Liver (tissue), 9 donors: ENCODE measurements around the gene RUNDC1. TPM values are rescaled to one million over a fixed set of nuclear protein-coding genes. Genes with fewer than 3 reads are reported as not detected.

ENCODE experiments used
- DNase-seq: peaks from one replicate; pipeline ENCODE4 v3.0.0-alpha.2; 2017; ENCODE audit warnings: low spot score
- H3K27ac ChIP-seq, 2 donors: one replicate each; pipeline ENCODE4 v1.7.0; 2013; ENCODE audit warnings: inconsistent platforms in 2 of 2, low read length in 2 of 2, control low read depth in 1 of 2, low read depth in 1 of 2, mild to moderate bottlenecking in 1 of 2
- H3K27me3 ChIP-seq, 4 donors: one replicate each; pipeline versions ENCODE4 v1.6.1 to v1.7.0; 2013; ENCODE audit warnings: low read length in 3 of 4, inconsistent platforms in 1 of 4, mild to moderate bottlenecking in 1 of 4, moderate library complexity in 1 of 4; ENCODE audit not compliant: control insufficient read depth in 4 of 4, insufficient read depth in 4 of 4
- H3K36me3 ChIP-seq, 4 donors: one replicate each; pipeline versions ENCODE4 v1.6.1 to v1.7.0; 2013; ENCODE audit warnings: low read length in 3 of 4, mild to moderate bottlenecking in 3 of 4, low read depth in 1 of 4, moderate library complexity in 1 of 4; ENCODE audit not compliant: control insufficient read depth in 4 of 4, insufficient read depth in 3 of 4
- H3K4me1 ChIP-seq, 4 donors: one replicate each; pipeline versions ENCODE4 v1.6.1 to v1.7.0; 2013; ENCODE audit warnings: low read length in 3 of 4, mild to moderate bottlenecking in 3 of 4, moderate library complexity in 1 of 4; ENCODE audit not compliant: control insufficient read depth in 4 of 4, insufficient read depth in 4 of 4
- H3K4me3 ChIP-seq, 3 donors: one replicate each; pipeline versions ENCODE4 v1.6.1 to v1.7.0; 2013; ENCODE audit warnings: low read length in 3 of 3, control low read depth in 1 of 3, low read depth in 1 of 3, mild to moderate bottlenecking in 1 of 3
- H3K9ac ChIP-seq, 2 donors: one replicate each; pipeline ENCODE4 v1.7.0; 2013; ENCODE audit warnings: low read length in 2 of 2, mild to moderate bottlenecking in 2 of 2, moderate library complexity in 2 of 2, control low read depth in 1 of 2, low read depth in 1 of 2
- H3K9me3 ChIP-seq, 4 donors: one replicate each; pipeline versions ENCODE4 v1.6.1 to v1.7.0; 2013; ENCODE audit warnings: low read length in 3 of 4; ENCODE audit not compliant: control insufficient read depth in 4 of 4
- EGR1 ChIP-seq, 2 donors: IDR thresholded peaks; 2 replicates each; pipeline ENCODE4 v1.6.1; 2016 to 2018; ENCODE audit warnings: antibody characterized with exemption in 2 of 2, low read depth in 2 of 2
- FOXA1 ChIP-seq: IDR thresholded peaks from 2 replicates; pipeline ENCODE4 v1.6.1; 2016; ENCODE audit warnings: antibody characterized with exemption
- FOXA2 ChIP-seq: IDR thresholded peaks from 2 replicates; pipeline ENCODE4 v1.6.1; 2016; ENCODE audit warnings: antibody characterized with exemption
- GABPA ChIP-seq, 2 donors: IDR thresholded peaks in 1 of 2; conservative IDR thresholded peaks in 1 of 2; 2 replicates each; pipeline ENCODE4 v1.6.1; 2016; ENCODE audit warnings: antibody characterized with exemption in 2 of 2, mild to moderate bottlenecking in 1 of 2, moderate library complexity in 1 of 2
- HNF4A ChIP-seq, 2 donors: conservative IDR thresholded peaks; 2 replicates each; pipeline ENCODE4 v1.6.1; 2016; ENCODE audit warnings: antibody characterized with exemption in 2 of 2, mild to moderate bottlenecking in 2 of 2
- HNF4G ChIP-seq: IDR thresholded peaks from 2 replicates; pipeline ENCODE4 v1.6.1; 2016; ENCODE audit warnings: antibody characterized with exemption
- JUND ChIP-seq, 2 donors: IDR thresholded peaks; 2 replicates each; pipeline ENCODE4 v1.6.1; 2016; ENCODE audit warnings: antibody characterized with exemption in 2 of 2
- NR2F2 ChIP-seq: IDR thresholded peaks from 2 replicates; pipeline ENCODE4 v1.6.1; 2016; ENCODE audit warnings: antibody characterized with exemption
- RAD21 ChIP-seq, 2 donors: IDR thresholded peaks; 2 replicates each; pipeline ENCODE4 v1.6.1; 2016; ENCODE audit warnings: antibody characterized with exemption in 2 of 2, mild to moderate bottlenecking in 2 of 2
- RXRA ChIP-seq, 2 donors: IDR thresholded peaks; 2 replicates each; pipeline ENCODE4 v1.6.1; 2017 to 2018; ENCODE audit warnings: antibody characterized with exemption in 2 of 2, mild to moderate bottlenecking in 1 of 2
- SP1 ChIP-seq: IDR thresholded peaks from 2 replicates; pipeline ENCODE4 v1.6.1; 2018; ENCODE audit warnings: antibody characterized with exemption, mild to moderate bottlenecking
- TAF1 ChIP-seq: conservative IDR thresholded peaks from 2 replicates; pipeline ENCODE4 v1.6.1; 2016; ENCODE audit warnings: antibody characterized with exemption, mild to moderate bottlenecking
- YY1 ChIP-seq: IDR thresholded peaks from 2 replicates; pipeline ENCODE4 v1.6.1; 2016; ENCODE audit warnings: antibody characterized with exemption, mild to moderate bottlenecking
- WGBS: extraction: QIAGEN DNeasy Blood & Tissue Kit; methylation state at CpG from one replicate; pipeline ENCODE4 v1.1.7; 2013; 5-methylcytosine and 5-hydroxymethylcytosine counted together
- polyA plus RNA-seq, 2 donors: library from polyadenylated mRNA; stranded (reverse) in 1 of 2; unstranded in 1 of 2; fragments of 200-250 nt in 1 of 2; fragments of >200 nt in 1 of 2; fragmentation: Nextera tagmentation in 1 of 2; extraction: Ambion mirVana in 1 of 2; gene quantifications; one replicate each; pipeline versions ENCODE4 v1.2.1 to v1.2.3, GENCODE V29; 2013 to 2015
- total RNA-seq, 2 donors: library from RNA; depleted of rRNA; stranded (reverse); fragments of >200 nt; gene quantifications; one replicate each; pipeline ENCODE4 v1.2.3, GENCODE V29; 2014
- TF ChIP-seq, protein P1 (sequence below): fragments of 150-350 bp; IDR thresholded peaks from 2 replicates; pipeline ENCODE4 v1.5.1; 2017; ENCODE audit warnings: improper control_type of control experiment, low read depth, low read length; ENCODE audit not compliant: missing input control
- TF ChIP-seq, protein P2 (sequence below): IDR thresholded peaks from 2 replicates; pipeline ENCODE4 v1.6.1; 2016; ENCODE audit warnings: antibody characterized with exemption, mild to moderate bottlenecking
- TF ChIP-seq, protein P3 (sequence below): IDR thresholded peaks from 2 replicates; pipeline ENCODE4 v1.6.1; 2016; ENCODE audit warnings: antibody characterized with exemption
- TF ChIP-seq, protein P4 (sequence below): IDR thresholded peaks from 2 replicates; pipeline ENCODE4 v1.6.1; 2016; ENCODE audit warnings: antibody characterized with exemption
- TF ChIP-seq, protein P5 (sequence below): IDR thresholded peaks from 2 replicates; pipeline ENCODE4 v1.6.1; 2016; ENCODE audit warnings: antibody characterized with exemption
- donor health status: healthy.
- donor health status: healthy.
- donor health status: healthy.
- donor health status: healthy.
- donor health status: healthy.

RUNDC1 gene
- total and polyA plus RNA-seq, 4 donors = 2.9 to 8.1 (median 4.4) TPM

DNA sequence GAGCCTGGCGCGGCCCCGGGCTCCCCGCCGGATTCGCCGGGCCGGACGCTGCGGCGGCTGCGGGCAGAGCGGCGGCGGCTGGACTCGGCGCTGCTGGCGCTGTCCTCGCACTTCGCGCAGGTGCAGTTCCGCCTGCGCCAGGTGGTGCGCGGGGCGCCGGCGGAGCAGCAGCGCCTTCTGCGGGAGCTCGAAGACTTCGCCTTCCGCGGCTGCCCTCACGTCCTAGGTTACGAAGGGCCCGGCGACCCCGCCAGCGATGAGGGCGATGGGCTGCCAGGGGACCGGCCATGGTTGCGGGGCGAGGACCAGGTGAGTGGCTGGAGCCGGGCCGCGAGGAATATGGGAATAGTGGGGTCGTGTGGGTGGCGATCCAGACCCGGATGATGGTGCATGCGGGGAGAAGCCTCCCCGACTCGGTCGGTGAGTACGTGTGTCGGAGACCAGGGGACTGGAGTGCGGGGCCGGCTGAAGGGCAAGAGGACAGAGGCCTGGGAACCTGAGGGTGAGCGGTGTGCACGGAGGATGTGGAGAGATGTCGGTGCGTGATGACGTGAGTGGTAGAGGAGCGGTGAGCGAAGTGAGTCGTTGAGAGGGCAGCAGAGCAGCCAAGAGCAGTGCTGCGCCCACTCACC lies 517 bp downstream of the RUNDC1 start:
- Histone ChIP-seq H3K27ac (peak overlapping the region; percentile 50 to 58), H3K36me3 (no peaks in the 10 kb centered on the region), H3K4me3 (peak overlapping the region; percentile 50 to 93 (median 80)), H3K27me3 (no peaks in the 10 kb centered on the region), H3K4me1 (peaks cover 8 to 24% (median 20%) of the 10 kb centered on the region in 4 donors), H3K9me3 (no peaks in the 10 kb centered on the region), H3K9ac (peak overlapping the region; percentile 50 to 70)
- peak; percentile 48 for DNase-seq
- TF ChIP-seq, protein P1, sequence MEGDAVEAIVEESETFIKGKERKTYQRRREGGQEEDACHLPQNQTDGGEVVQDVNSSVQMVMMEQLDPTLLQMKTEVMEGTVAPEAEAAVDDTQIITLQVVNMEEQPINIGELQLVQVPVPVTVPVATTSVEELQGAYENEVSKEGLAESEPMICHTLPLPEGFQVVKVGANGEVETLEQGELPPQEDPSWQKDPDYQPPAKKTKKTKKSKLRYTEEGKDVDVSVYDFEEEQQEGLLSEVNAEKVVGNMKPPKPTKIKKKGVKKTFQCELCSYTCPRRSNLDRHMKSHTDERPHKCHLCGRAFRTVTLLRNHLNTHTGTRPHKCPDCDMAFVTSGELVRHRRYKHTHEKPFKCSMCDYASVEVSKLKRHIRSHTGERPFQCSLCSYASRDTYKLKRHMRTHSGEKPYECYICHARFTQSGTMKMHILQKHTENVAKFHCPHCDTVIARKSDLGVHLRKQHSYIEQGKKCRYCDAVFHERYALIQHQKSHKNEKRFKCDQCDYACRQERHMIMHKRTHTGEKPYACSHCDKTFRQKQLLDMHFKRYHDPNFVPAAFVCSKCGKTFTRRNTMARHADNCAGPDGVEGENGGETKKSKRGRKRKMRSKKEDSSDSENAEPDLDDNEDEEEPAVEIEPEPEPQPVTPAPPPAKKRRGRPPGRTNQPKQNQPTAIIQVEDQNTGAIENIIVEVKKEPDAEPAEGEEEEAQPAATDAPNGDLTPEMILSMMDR = no peak
- peak in 1 of 2 donors; percentile 9 for TF ChIP-seq RAD21 (IDR thresholded peaks at IDR 0.05)
- WGBS = under 1% methylated on average over 67 of the region's 67 CpGs

DNA sequence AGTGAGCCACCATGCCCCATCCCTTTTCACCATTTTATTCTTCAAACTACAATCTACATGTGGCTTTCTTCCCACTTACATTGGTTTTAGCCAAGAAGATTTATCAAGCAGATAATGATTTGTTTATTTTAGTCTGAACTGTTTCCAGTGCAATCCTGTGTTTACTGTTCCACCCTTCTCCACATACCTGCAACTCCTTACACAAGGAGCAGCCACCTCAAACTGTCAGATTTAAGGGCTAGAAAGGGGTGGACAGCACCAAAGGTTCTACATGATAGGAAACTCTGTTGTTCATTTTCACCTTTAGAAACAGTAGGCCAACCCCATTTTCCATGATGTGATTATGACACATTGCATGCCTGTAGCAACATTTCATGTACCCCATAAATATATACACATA lies 1.9 kb downstream of the RUNDC1 start:
- H3K36me3 ChIP-seq = peaks cover 1 to 9% (median 2%) of the 10 kb centered on the region in 4 donors
- no peak overlapping the region for H3K9ac ChIP-seq
- TF ChIP-seq SP1 = no peak
- TF ChIP-seq FOXA1 = no peak
- no peak for TF ChIP-seq TAF1
- TF ChIP-seq FOXA2 = no peak
- no peak for TF ChIP-seq HNF4G
- TF ChIP-seq, protein P2, sequence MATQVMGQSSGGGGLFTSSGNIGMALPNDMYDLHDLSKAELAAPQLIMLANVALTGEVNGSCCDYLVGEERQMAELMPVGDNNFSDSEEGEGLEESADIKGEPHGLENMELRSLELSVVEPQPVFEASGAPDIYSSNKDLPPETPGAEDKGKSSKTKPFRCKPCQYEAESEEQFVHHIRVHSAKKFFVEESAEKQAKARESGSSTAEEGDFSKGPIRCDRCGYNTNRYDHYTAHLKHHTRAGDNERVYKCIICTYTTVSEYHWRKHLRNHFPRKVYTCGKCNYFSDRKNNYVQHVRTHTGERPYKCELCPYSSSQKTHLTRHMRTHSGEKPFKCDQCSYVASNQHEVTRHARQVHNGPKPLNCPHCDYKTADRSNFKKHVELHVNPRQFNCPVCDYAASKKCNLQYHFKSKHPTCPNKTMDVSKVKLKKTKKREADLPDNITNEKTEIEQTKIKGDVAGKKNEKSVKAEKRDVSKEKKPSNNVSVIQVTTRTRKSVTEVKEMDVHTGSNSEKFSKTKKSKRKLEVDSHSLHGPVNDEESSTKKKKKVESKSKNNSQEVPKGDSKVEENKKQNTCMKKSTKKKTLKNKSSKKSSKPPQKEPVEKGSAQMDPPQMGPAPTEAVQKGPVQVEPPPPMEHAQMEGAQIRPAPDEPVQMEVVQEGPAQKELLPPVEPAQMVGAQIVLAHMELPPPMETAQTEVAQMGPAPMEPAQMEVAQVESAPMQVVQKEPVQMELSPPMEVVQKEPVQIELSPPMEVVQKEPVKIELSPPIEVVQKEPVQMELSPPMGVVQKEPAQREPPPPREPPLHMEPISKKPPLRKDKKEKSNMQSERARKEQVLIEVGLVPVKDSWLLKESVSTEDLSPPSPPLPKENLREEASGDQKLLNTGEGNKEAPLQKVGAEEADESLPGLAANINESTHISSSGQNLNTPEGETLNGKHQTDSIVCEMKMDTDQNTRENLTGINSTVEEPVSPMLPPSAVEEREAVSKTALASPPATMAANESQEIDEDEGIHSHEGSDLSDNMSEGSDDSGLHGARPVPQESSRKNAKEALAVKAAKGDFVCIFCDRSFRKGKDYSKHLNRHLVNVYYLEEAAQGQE = no peak
- no peak for TF ChIP-seq RXRA (IDR thresholded peaks at IDR 0.05)
- TF ChIP-seq, protein P1 = no peak
- no peak for TF ChIP-seq GABPA (IDR thresholded peaks at IDR 0.05 in 1 of 2, conservative IDR thresholded peaks at IDR 0.05 in 1 of 2)
- TF ChIP-seq, protein P3, sequence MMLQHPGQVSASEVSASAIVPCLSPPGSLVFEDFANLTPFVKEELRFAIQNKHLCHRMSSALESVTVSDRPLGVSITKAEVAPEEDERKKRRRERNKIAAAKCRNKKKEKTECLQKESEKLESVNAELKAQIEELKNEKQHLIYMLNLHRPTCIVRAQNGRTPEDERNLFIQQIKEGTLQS = no peak
- no peak for TF ChIP-seq RAD21 (IDR thresholded peaks at IDR 0.05)
- TF ChIP-seq, protein P4, sequence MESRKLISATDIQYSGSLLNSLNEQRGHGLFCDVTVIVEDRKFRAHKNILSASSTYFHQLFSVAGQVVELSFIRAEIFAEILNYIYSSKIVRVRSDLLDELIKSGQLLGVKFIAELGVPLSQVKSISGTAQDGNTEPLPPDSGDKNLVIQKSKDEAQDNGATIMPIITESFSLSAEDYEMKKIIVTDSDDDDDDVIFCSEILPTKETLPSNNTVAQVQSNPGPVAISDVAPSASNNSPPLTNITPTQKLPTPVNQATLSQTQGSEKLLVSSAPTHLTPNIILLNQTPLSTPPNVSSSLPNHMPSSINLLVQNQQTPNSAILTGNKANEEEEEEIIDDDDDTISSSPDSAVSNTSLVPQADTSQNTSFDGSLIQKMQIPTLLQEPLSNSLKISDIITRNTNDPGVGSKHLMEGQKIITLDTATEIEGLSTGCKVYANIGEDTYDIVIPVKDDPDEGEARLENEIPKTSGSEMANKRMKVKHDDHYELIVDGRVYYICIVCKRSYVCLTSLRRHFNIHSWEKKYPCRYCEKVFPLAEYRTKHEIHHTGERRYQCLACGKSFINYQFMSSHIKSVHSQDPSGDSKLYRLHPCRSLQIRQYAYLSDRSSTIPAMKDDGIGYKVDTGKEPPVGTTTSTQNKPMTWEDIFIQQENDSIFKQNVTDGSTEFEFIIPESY = no peak
- TF ChIP-seq EGR1 (IDR thresholded peaks at IDR 0.05; ENCODE audit: low read depth in 2 of 2) = no peak
- no peak for TF ChIP-seq HNF4A (conservative IDR thresholded peaks at IDR 0.05)
- no peak for TF ChIP-seq NR2F2
- TF ChIP-seq JUND (IDR thresholded peaks at IDR 0.05) = no peak
- TF ChIP-seq, protein P5, sequence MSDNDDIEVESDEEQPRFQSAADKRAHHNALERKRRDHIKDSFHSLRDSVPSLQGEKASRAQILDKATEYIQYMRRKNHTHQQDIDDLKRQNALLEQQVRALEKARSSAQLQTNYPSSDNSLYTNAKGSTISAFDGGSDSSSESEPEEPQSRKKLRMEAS = no peak
- no peak for TF ChIP-seq YY1
- H3K27me3 ChIP-seq = no peaks in the 10 kb centered on the region
- H3K4me3 ChIP-seq = no peak overlapping the region
- H3K27ac ChIP-seq = no peak overlapping the region
- peaks cover 8 to 24% (median 20%) of the 10 kb centered on the region in 4 donors for H3K4me1 ChIP-seq
- no peaks in the 10 kb centered on the region for H3K9me3 ChIP-seq
- no peak for DNase-seq
